Smooth muscle cell of the umbilical artery (primary cell): ENCODE results near the gene ST6GALNAC6. TPM values are rescaled to one million over a fixed set of nuclear protein-coding genes. Genes with fewer than 3 reads are reported as not detected.

Experiments used
- total RNA-seq: library from RNA; depleted of rRNA; stranded (reverse); fragments of >200 nt; gene quantifications from 2 replicates; pipeline ENCODE4 v1.2.3, GENCODE V29; 2014

Gene ST6GALNAC6, protein sequence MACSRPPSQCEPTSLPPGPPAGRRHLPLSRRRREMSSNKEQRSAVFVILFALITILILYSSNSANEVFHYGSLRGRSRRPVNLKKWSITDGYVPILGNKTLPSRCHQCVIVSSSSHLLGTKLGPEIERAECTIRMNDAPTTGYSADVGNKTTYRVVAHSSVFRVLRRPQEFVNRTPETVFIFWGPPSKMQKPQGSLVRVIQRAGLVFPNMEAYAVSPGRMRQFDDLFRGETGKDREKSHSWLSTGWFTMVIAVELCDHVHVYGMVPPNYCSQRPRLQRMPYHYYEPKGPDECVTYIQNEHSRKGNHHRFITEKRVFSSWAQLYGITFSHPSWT
- 20.5 and 25.0 TPM in 2 replicates for total RNA-seq

GRCh38 chr9:127899128-127899943, at the start of gene ST6GALNAC6:
TSS of gene ST6GALNAC6 (minus strand) at chr9:127899603. CDS start at chr9:127897981, 1,622 bp downstream.

GRCh38 chr9:127937388-127938297, 38.2 kb upstream of the ST6GALNAC6 start, which contains the start of gene DPM2:
TSS of gene DPM2 (minus strand) at chr9:127937854. CDS start at chr9:127937820, 34 bp downstream.

GRCh38 chr9:127930231-127931091, 31.1 kb upstream of the ST6GALNAC6 start, which contains the start of gene PIP5KL1:
TSS of gene PIP5KL1 (minus strand) at chr9:127930777. CDS start at chr9:127930752, 25 bp downstream.

GRCh38 chr9:127916720-127917581, 17.5 kb upstream of the ST6GALNAC6 start, which contains the start of gene ST6GALNAC4:
TSS of gene ST6GALNAC4 (minus strand) at chr9:127917041. CDS start at chr9:127916419, 622 bp downstream.

GRCh38 chr9:127877566-127877998, 21.8 kb downstream of the ST6GALNAC6 start, which contains the start of gene AK1:
TSS of gene AK1 (minus strand) at chr9:127877675. CDS start at chr9:127874617, 3,058 bp downstream.

GRCh38 chr9:127854184-127854806, 45.1 kb downstream of the ST6GALNAC6 start, which contains the start of gene ENG:
TSS of gene ENG (minus strand) at chr9:127854658. CDS start at chr9:127854355, 303 bp downstream.

Other genes starting within 250 kb of the ST6GALNAC6 start
- gene CFAP157, start 192.6 kb downstream of the ST6GALNAC6 start, total RNA-seq, result not detected in 2 replicates
- 9.8 and 11.4 TPM in 2 replicates for gene PTRH1, start 183.9 kb downstream of the ST6GALNAC6 start, total RNA-seq
- 0.05 TPM in 1 of 2 replicates, not detected in the other for gene TTC16, start 183.5 kb downstream of the ST6GALNAC6 start, total RNA-seq
- gene TOR2A, start 164.3 kb downstream of the ST6GALNAC6 start, total RNA-seq, result 1.8 and 4.1 TPM in 2 replicates
- 0.18 and 0.30 TPM in 2 replicates for gene SH2D3C, start 120.9 kb downstream of the ST6GALNAC6 start, total RNA-seq
- 43.1 and 49.5 TPM in 2 replicates for gene CDK9, start 113.6 kb downstream of the ST6GALNAC6 start, total RNA-seq
- gene FPGS, start 96.7 kb downstream of the ST6GALNAC6 start, total RNA-seq, result 49.9 and 78.1 TPM in 2 replicates
- gene ENG, start 44.9 kb downstream of the ST6GALNAC6 start, total RNA-seq, result 16.0 and 31.6 TPM in 2 replicates
- gene AK1, start 21.9 kb downstream of the ST6GALNAC6 start, total RNA-seq, result 27.9 and 36.2 TPM in 2 replicates
- 24.1 and 59.5 TPM in 2 replicates for gene ST6GALNAC4, start 17.4 kb upstream of the ST6GALNAC6 start, total RNA-seq
- 1.5 and 2.3 TPM in 2 replicates for gene PIP5KL1, start 31.2 kb upstream of the ST6GALNAC6 start, total RNA-seq
- gene DPM2, start 38.3 kb upstream of the ST6GALNAC6 start, total RNA-seq, result 8.9 and 13.2 TPM in 2 replicates
- gene EEIG1, start 81.4 kb upstream of the ST6GALNAC6 start, total RNA-seq, result 10.1 and 20.0 TPM in 2 replicates
- 8.2 and 11.6 TPM in 2 replicates for gene NAIF1, start 167.7 kb upstream of the ST6GALNAC6 start, total RNA-seq
- 19.2 and 21.7 TPM in 2 replicates for gene SLC25A25, start 168.6 kb upstream of the ST6GALNAC6 start, total RNA-seq
- gene PTGES2, start 228.1 kb upstream of the ST6GALNAC6 start, total RNA-seq, result 53.4 and 70.1 TPM in 2 replicates
- gene LCN2, start 249.8 kb upstream of the ST6GALNAC6 start, total RNA-seq, result not detected in 2 replicates